Glutamatergic neuron (in vitro differentiated cells): ENCODE results near the gene BEAN1. TPM values are rescaled to one million over a fixed set of nuclear protein-coding genes. Genes with fewer than 3 reads are reported as not detected.

Source experiments
- DNase-seq: peaks from one replicate; pipeline ENCODE4 v3.0.0; 2022
- H3K27ac Mint-ChIP-seq: one replicate; pipeline ENCODE4 v1.8.0; 2020; ENCODE audit warnings: mild to moderate bottlenecking, mixed read lengths, inconsistent platforms; ENCODE audit not compliant: unreplicated experiment
- H3K27me3 Mint-ChIP-seq: one replicate; pipeline ENCODE4 v1.8.0; 2020; ENCODE audit warnings: mild to moderate bottlenecking, moderate library complexity, mixed read lengths, inconsistent platforms; ENCODE audit not compliant: unreplicated experiment
- H3K36me3 Mint-ChIP-seq: one replicate; pipeline ENCODE4 v1.8.0; 2020; ENCODE audit warnings: mild to moderate bottlenecking, mixed read lengths, inconsistent platforms; ENCODE audit not compliant: unreplicated experiment
- H3K4me1 Mint-ChIP-seq: one replicate; pipeline ENCODE4 v1.8.0; 2020; ENCODE audit warnings: mild to moderate bottlenecking, low read depth, mixed read lengths, inconsistent platforms; ENCODE audit not compliant: unreplicated experiment
- H3K4me3 Mint-ChIP-seq: one replicate; pipeline ENCODE4 v1.8.0; 2020; ENCODE audit warnings: mild to moderate bottlenecking, mixed read lengths, inconsistent platforms; ENCODE audit not compliant: unreplicated experiment
- H3K9me3 Mint-ChIP-seq: one replicate; pipeline ENCODE4 v1.8.0; 2020; ENCODE audit warnings: mild to moderate bottlenecking, moderate library complexity, mixed read lengths, inconsistent platforms; ENCODE audit not compliant: unreplicated experiment
- total RNA-seq: library from RNA; stranded (reverse); fragmentation: NEBNext Ultra II Directional; extraction: Animal tissue kit (Norgen Biotek cat#: 25700); gene quantifications from one replicate; pipeline ENCODE4 v1.2.1, GENCODE V29; 2021; ENCODE audit not compliant: unreplicated experiment
- TF ChIP-seq, protein P1 (sequence below): fragments of 200-600 bp; sonication (generic); IDR thresholded peaks from one replicate; pipeline ENCODE4 v1.5.0; 2021; ENCODE audit not compliant: partially characterized antibody, unreplicated experiment

BEAN1 gene
- total RNA-seq, 1 donor from 2014 or later, result 1.8 TPM

DNA sequence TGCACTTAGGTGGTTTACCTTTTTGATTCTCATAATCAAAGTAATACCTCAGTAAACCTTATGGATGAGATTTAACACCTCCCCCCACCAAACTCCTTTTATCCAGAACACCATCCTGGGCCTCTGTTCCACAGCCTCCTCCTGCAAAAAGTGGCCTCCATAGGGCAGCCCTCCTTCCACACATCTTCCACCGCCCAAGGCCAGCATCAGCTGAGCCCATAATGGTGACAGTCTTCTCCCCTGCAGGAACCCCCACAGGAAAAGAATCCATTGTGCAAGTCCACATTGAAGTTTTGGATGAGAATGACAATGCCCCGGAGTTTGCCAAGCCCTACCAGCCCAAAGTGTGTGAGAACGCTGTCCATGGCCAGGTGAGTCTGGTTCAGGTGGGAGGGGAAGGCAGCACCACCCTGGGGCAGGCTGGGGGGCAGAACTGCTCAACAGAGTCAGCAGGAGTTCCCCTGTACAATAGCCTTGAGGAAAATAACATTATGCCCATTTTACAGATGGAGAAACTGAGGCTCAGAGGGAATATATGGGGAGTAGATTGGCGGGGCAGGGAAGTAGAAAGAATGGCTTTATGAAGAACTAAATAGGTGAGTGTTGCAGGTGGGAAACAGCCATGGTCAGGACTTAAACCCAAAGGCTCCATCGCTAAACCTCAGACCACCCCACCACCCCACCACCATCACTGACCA is 29.2 kb upstream of the BEAN1 start:
- no peak overlapping the region for H3K4me3 Mint-ChIP-seq
- TF ChIP-seq, protein P1, sequence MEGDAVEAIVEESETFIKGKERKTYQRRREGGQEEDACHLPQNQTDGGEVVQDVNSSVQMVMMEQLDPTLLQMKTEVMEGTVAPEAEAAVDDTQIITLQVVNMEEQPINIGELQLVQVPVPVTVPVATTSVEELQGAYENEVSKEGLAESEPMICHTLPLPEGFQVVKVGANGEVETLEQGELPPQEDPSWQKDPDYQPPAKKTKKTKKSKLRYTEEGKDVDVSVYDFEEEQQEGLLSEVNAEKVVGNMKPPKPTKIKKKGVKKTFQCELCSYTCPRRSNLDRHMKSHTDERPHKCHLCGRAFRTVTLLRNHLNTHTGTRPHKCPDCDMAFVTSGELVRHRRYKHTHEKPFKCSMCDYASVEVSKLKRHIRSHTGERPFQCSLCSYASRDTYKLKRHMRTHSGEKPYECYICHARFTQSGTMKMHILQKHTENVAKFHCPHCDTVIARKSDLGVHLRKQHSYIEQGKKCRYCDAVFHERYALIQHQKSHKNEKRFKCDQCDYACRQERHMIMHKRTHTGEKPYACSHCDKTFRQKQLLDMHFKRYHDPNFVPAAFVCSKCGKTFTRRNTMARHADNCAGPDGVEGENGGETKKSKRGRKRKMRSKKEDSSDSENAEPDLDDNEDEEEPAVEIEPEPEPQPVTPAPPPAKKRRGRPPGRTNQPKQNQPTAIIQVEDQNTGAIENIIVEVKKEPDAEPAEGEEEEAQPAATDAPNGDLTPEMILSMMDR, result no peak

GRCh38 chr16:66399031-66399430 is 28.1 kb upstream of the BEAN1 start:
- Mint-ChIP-seq H3K27ac (no peak overlapping the region), H3K36me3 (no peaks in the 10 kb centered on the region), H3K4me1 (peaks cover 30% of the 10 kb centered on the region), H3K27me3 (peaks cover 5% of the 10 kb centered on the region), H3K9me3 (peaks cover 4% of the 10 kb centered on the region), H3K4me3 (no peak overlapping the region)
- TF ChIP-seq, protein P1, result no peak
- no peak for DNase-seq

More for the DNA sequence above, 29.2 kb upstream of the BEAN1 start:
- no peak overlapping the region for H3K27ac Mint-ChIP-seq
- peaks cover 5% of the 10 kb centered on the region for H3K27me3 Mint-ChIP-seq
- H3K9me3 Mint-ChIP-seq, result peaks cover 4% of the 10 kb centered on the region
- no peaks in the 10 kb centered on the region for H3K36me3 Mint-ChIP-seq
- DNase-seq, result no peak
- H3K4me1 Mint-ChIP-seq, result peaks cover 30% of the 10 kb centered on the region

- TF ChIP-seq, protein P1, result no peak
- H3K36me3 Mint-ChIP-seq, result no peaks in the 10 kb centered on the region
- peak overlapping the region; percentile 1 for H3K27ac Mint-ChIP-seq
- peak; percentile 71 for DNase-seq
- H3K27me3 Mint-ChIP-seq, result peaks cover 1% of the 10 kb centered on the region
- H3K4me1 Mint-ChIP-seq, result peaks cover 30% of the 10 kb centered on the region
- peak overlapping the region; percentile 67 for H3K4me3 Mint-ChIP-seq
- H3K9me3 Mint-ChIP-seq, result peaks cover 6% of the 10 kb centered on the region
These were observed 27.2 kb upstream of the BEAN1 start for GRCh38 chr16:66399930-66400329.

GRCh38 chr16:66400503-66401380 is 26.4 kb upstream of the BEAN1 start:
- peak overlapping the region; percentile 1 for H3K27ac Mint-ChIP-seq
- peak overlapping the region; percentile 67 for H3K4me3 Mint-ChIP-seq
- DNase-seq, result peak; percentile 27
- TF ChIP-seq, protein P1, result no peak
- peaks cover 1% of the 10 kb centered on the region for H3K27me3 Mint-ChIP-seq
- H3K4me1 Mint-ChIP-seq, result peaks cover 30% of the 10 kb centered on the region
- H3K36me3 Mint-ChIP-seq, result peaks cover 2% of the 10 kb centered on the region
- peaks cover 6% of the 10 kb centered on the region for H3K9me3 Mint-ChIP-seq
